OCI-LY1 (cell line): Measurements from ENCODE around the gene TMPRSS13.

Experiments
- CTCF ChIP-seq: fragments of 200-600 bp; sonication (generic), shearing (Covaris generic); IDR thresholded peaks from 2 replicates; pipeline ENCODE4 v1.5.1; 2017; ENCODE audit warnings: mild to moderate bottlenecking, antibody characterized with exemption, low read length, moderate library complexity, mixed read lengths
- EZH2 ChIP-seq: fragments of 200-600 bp; sonication (generic), shearing (Covaris generic); IDR thresholded peaks from 2 replicates; pipeline ENCODE4 v1.8.0; 2017; ENCODE audit warnings: borderline replicate concordance, mixed run types, mild to moderate bottlenecking, antibody characterized with exemption, low read length, moderate library complexity, mixed read lengths

GRCh38 chr11:117972044-117972443 is 42.8 kb upstream of the TMPRSS13 start:
- TF ChIP-seq CTCF (no peak), EZH2 (no peak)
